Activated T-cell treated with anti-CD3 and anti-CD28 coated beads, Interleukin-2, amount 50 U/mL, for 48 hours (primary cell): Measurements from ENCODE around the gene SPPL2B.

Experiments
- DNase-seq, 2 experiments: peaks; one replicate each; pipeline ENCODE4 v3.0.0-alpha.2; 2020

Gene SPPL2B

GRCh38 chr19:2324220-2324948 lies 4.1 kb upstream of the SPPL2B start:
- DNase-seq, result no peak

- no peak for DNase-seq
Measured at GRCh38 chr19:2325281-2326046, 3.0 kb upstream of the SPPL2B start.

- DNase-seq, result no peak
Measured at GRCh38 chr19:2326699-2327360, 1.7 kb upstream of the SPPL2B start.

GRCh38 chr19:2327773-2328400 lies 597 bp upstream of the SPPL2B start:
- peak; percentile 73 to 74 for DNase-seq

GRCh38 chr19:2329149-2329478 lies 630 bp downstream of the SPPL2B start:
- no peak for DNase-seq

- DNase-seq, result no peak
Measured at GRCh38 chr19:2329501-2329916, 1.0 kb downstream of the SPPL2B start.

- DNase-seq, result no peak
Measured at GRCh38 chr19:2330255-2330631, 1.8 kb downstream of the SPPL2B start.

GRCh38 chr19:2330632-2331284 lies 2.3 kb downstream of the SPPL2B start:
- no peak for DNase-seq

GRCh38 chr19:2331601-2332246 lies 3.2 kb downstream of the SPPL2B start:
- DNase-seq, result no peak

GRCh38 chr19:2332341-2333026 lies 4.0 kb downstream of the SPPL2B start:
- no peak for DNase-seq

- no peak for DNase-seq
Measured at GRCh38 chr19:2333027-2333806, 4.7 kb downstream of the SPPL2B start.

GRCh38 chr19:2333807-2334211 lies 5.3 kb downstream of the SPPL2B start:
- no peak for DNase-seq

GRCh38 chr19:2334426-2334825 lies 5.9 kb downstream of the SPPL2B start:
- no peak for DNase-seq

- DNase-seq, result no peak
Measured at GRCh38 chr19:2334986-2335846, 6.7 kb downstream of the SPPL2B start.

GRCh38 chr19:2335848-2336247 lies 7.4 kb downstream of the SPPL2B start:
- no peak for DNase-seq

- DNase-seq, result no peak
Measured at GRCh38 chr19:2336528-2337328, 8.2 kb downstream of the SPPL2B start.

GRCh38 chr19:2337329-2337707 lies 8.8 kb downstream of the SPPL2B start:
- DNase-seq, result no peak

- no peak for DNase-seq
Measured at GRCh38 chr19:2338055-2338615, 9.7 kb downstream of the SPPL2B start.
